Sigmoid colon (tissue), 4 donors: ENCODE results near the gene CFLAR.
"Not testable (repeated sequence)": the region's sequence is repeated elsewhere in the genome, so short reads cannot be mapped to it uniquely, and the experiment has no call there.

Source experiments
- CTCF ChIP-seq, 4 experiments: fragments of 450-650 bp in 3 of 4; fragments of 200-600 bp in 1 of 4; IDR thresholded peaks; one replicate each; pipeline ENCODE4 v1.5.1; 2016 to 2019; ENCODE audit warnings: antibody characterized with exemption in 4 of 4, mild to moderate bottlenecking in 3 of 4, moderate library complexity in 2 of 4
- EP300 ChIP-seq, 4 donors: sonication (generic); formaldehyde crosslinking; IDR thresholded peaks; one replicate each; pipeline ENCODE4 v1.6.1; 2017; ENCODE audit warnings: antibody characterized with exemption in 4 of 4
- POLR2A ChIP-seq, 2 donors: fragments of 450-650 bp; IDR thresholded peaks; one replicate each; pipeline ENCODE4 v1.6.1; 2016; ENCODE audit warnings: antibody characterized with exemption in 2 of 2, mild to moderate bottlenecking in 2 of 2, moderate library complexity in 2 of 2
- POLR2AphosphoS5 ChIP-seq, 4 donors: sonication (generic); formaldehyde crosslinking; IDR thresholded peaks; one replicate each; pipeline ENCODE4 v1.6.1; 2017; ENCODE audit warnings: antibody characterized with exemption in 4 of 4

- not testable (repeated sequence) for TF ChIP-seq CTCF, EP300, POLR2A, POLR2AphosphoS5 (IDR thresholded peaks at IDR 0.05)
These were observed 52.5 kb downstream of the CFLAR start for GRCh38 chr2:201168496-201168895.
